Suppressor macrophage treated with lipopolysaccharide for 1 hour (primary cell): Measurements from ENCODE around the gene NPIPA5.
A peak's percentile ranks its signal among the peaks of the same experiment; 100 is the strongest.
"Not testable (repeated sequence)": the region's sequence is repeated elsewhere in the genome, so short reads cannot be mapped to it uniquely, and the experiment has no call there.

Experiments used
- DNase-seq, 3 donors: peaks; one replicate each; pipeline ENCODE4 v3.0.0-alpha.2; 2020 to 2022

NPIPA5 gene

GRCh38 chr16:15388060-15388459 lies 10.0 kb upstream of the NPIPA5 start:
- not testable (repeated sequence) for DNase-seq

- DNase-seq: not testable (repeated sequence)
Measured at GRCh38 chr16:15382810-15383209, 4.7 kb upstream of the NPIPA5 start.

GRCh38 chr16:15357495-15357894 lies 20.6 kb downstream of the NPIPA5 start:
- not testable (repeated sequence) for DNase-seq

GRCh38 chr16:15354846-15355245 lies 23.2 kb downstream of the NPIPA5 start:
- not testable (repeated sequence) for DNase-seq

- DNase-seq: not testable (repeated sequence)
Measured at GRCh38 chr16:15352852-15353251, 25.2 kb downstream of the NPIPA5 start.

GRCh38 chr16:15351745-15352144 lies 26.3 kb downstream of the NPIPA5 start:
- DNase-seq: not testable (repeated sequence)

- not testable (repeated sequence) for DNase-seq
Measured at GRCh38 chr16:15351251-15351650, 26.8 kb downstream of the NPIPA5 start.

GRCh38 chr16:15348721-15349120 lies 29.4 kb downstream of the NPIPA5 start:
- not testable (repeated sequence) for DNase-seq

GRCh38 chr16:15342337-15342736 lies 35.8 kb downstream of the NPIPA5 start:
- DNase-seq: not testable (repeated sequence)

- not testable (repeated sequence) for DNase-seq
Measured at GRCh38 chr16:15338986-15339385, 39.1 kb downstream of the NPIPA5 start.

GRCh38 chr16:15337974-15338605 lies 40.0 kb downstream of the NPIPA5 start:
- DNase-seq: not testable (repeated sequence)

GRCh38 chr16:15335609-15336008 lies 42.5 kb downstream of the NPIPA5 start:
- not testable (repeated sequence) for DNase-seq

- DNase-seq: peak in 1 of 3 donors; percentile 0
Measured at GRCh38 chr16:15333969-15334368, 44.1 kb downstream of the NPIPA5 start.

- not testable (repeated sequence) for DNase-seq
Measured at GRCh38 chr16:15330978-15331377, 47.1 kb downstream of the NPIPA5 start.

GRCh38 chr16:15324954-15325353 lies 53.1 kb downstream of the NPIPA5 start:
- not testable (repeated sequence) for DNase-seq

- DNase-seq: not testable (repeated sequence)
Measured at GRCh38 chr16:15323373-15323772, 54.7 kb downstream of the NPIPA5 start.

- not testable (repeated sequence) for DNase-seq
Measured at GRCh38 chr16:15321221-15321620, 56.9 kb downstream of the NPIPA5 start.

GRCh38 chr16:15314562-15314961 lies 63.5 kb downstream of the NPIPA5 start:
- not testable (repeated sequence) for DNase-seq
